Measurements from ENCODE around the gene RNU1-4.
"Not testable (repeated sequence)": the region's sequence is repeated elsewhere in the genome, so short reads cannot be mapped to it uniquely, and the experiment has no call there.

DNA sequence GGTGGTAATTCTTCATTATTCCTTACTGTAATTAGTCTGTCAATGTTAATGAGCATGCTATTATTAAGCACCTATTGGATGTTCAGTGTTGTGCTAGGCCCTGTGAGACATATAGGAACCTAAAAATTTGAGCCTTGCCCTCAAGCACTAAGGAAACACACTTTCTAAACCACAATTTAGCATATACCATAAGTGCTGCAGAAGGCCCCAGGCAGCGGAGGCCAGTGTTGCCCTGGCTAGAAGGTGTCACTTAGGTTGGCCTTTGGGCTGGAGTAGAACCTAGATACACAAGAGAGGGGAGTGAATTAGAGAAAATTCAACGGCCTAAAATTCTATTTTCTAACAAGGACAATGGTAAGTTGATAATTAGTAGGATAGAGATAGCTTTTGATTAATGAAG, 44.6 kb downstream of the RNU1-4 start:
- TF ChIP-seq FOXJ3 (CRISPR knock-in tag; IDR thresholded peaks at IDR 0.05); TAF1 (IDR thresholded peaks at IDR 0.05; ENCODE audit: borderline replicate concordance, low read depth, low read length); MEF2A (IDR thresholded peaks at IDR 0.05; ENCODE audit: borderline replicate concordance, low read depth); TEAD4 (IDR thresholded peaks at IDR 0.05; ENCODE audit: borderline replicate concordance, insufficient read depth); CHD2 (IDR thresholded peaks at IDR 0.05; ENCODE audit: low read length, partially characterized antibody); POLR2AphosphoS5 (IDR thresholded peaks at IDR 0.05; ENCODE audit: low read depth, low read length); MXI1 (IDR thresholded peaks at IDR 0.05; ENCODE audit: low read depth, low read length): not testable (repeated sequence)
- TF ChIP-seq, protein P1, sequence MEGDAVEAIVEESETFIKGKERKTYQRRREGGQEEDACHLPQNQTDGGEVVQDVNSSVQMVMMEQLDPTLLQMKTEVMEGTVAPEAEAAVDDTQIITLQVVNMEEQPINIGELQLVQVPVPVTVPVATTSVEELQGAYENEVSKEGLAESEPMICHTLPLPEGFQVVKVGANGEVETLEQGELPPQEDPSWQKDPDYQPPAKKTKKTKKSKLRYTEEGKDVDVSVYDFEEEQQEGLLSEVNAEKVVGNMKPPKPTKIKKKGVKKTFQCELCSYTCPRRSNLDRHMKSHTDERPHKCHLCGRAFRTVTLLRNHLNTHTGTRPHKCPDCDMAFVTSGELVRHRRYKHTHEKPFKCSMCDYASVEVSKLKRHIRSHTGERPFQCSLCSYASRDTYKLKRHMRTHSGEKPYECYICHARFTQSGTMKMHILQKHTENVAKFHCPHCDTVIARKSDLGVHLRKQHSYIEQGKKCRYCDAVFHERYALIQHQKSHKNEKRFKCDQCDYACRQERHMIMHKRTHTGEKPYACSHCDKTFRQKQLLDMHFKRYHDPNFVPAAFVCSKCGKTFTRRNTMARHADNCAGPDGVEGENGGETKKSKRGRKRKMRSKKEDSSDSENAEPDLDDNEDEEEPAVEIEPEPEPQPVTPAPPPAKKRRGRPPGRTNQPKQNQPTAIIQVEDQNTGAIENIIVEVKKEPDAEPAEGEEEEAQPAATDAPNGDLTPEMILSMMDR (IDR thresholded peaks at IDR 0.05), result not testable (repeated sequence)
- TF ChIP-seq, protein P2, sequence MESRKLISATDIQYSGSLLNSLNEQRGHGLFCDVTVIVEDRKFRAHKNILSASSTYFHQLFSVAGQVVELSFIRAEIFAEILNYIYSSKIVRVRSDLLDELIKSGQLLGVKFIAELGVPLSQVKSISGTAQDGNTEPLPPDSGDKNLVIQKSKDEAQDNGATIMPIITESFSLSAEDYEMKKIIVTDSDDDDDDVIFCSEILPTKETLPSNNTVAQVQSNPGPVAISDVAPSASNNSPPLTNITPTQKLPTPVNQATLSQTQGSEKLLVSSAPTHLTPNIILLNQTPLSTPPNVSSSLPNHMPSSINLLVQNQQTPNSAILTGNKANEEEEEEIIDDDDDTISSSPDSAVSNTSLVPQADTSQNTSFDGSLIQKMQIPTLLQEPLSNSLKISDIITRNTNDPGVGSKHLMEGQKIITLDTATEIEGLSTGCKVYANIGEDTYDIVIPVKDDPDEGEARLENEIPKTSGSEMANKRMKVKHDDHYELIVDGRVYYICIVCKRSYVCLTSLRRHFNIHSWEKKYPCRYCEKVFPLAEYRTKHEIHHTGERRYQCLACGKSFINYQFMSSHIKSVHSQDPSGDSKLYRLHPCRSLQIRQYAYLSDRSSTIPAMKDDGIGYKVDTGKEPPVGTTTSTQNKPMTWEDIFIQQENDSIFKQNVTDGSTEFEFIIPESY (IDR thresholded peaks at IDR 0.05; ENCODE audit: borderline replicate concordance, low read depth), result not testable (repeated sequence)

Measured in SK-N-SH (cell line).